Astrocyte (in vitro differentiated cells and primary cell): ENCODE data around the gene LCN1.

Experiments used
- CTCF ChIP-seq: IDR thresholded peaks from 2 replicates; pipeline ENCODE4 v1.5.1; 2011; ENCODE audit warnings: low read depth, mild to moderate bottlenecking, inconsistent platforms, low read length, moderate library complexity; ENCODE audit not compliant: insufficient read depth
- EZH2 ChIP-seq: IDR thresholded peaks from 2 replicates; pipeline ENCODE4 v1.6.1; 2012; ENCODE audit warnings: mild to moderate bottlenecking, low read length, inconsistent platforms; ENCODE audit not compliant: insufficient read depth

- TF ChIP-seq EZH2 (no peak), CTCF (no peak)
These were observed 34.0 kb downstream of the LCN1 start for GRCh38 chr9:135555203-135555602.
